H4 (cell line): ENCODE results near the gene HTR3B. TPM values are rescaled to one million over a fixed set of nuclear protein-coding genes. Genes with fewer than 3 reads are reported as not detected.
"Not testable (repeated sequence)": the region's sequence is repeated elsewhere in the genome, so short reads cannot be mapped to it uniquely, and the experiment has no call there.

Experiments used
- DNase-seq: peaks from one replicate; pipeline ENCODE4 v3.0.0-alpha.2; 2015; ENCODE audit warnings: low spot score
- total RNA-seq: library from RNA; depleted of rRNA; stranded (reverse); fragments of >200 nt; shearing (Covaris generic); gene quantifications from 2 replicates; pipeline ENCODE4 v1.2.3, GENCODE V29; 2014

Gene HTR3B
- total RNA-seq, 1 experiment from 2014 or later = not detected

GRCh38 chr11:113946162-113946561 is 41.6 kb downstream of the HTR3B start:
- DNase-seq = not testable (repeated sequence)

- DNase-seq = no peak
Observed at GRCh38 chr11:113947994-113948393, 43.4 kb downstream of the HTR3B start.

GRCh38 chr11:113949891-113950290 is 45.3 kb downstream of the HTR3B start:
- no peak for DNase-seq

DNA sequence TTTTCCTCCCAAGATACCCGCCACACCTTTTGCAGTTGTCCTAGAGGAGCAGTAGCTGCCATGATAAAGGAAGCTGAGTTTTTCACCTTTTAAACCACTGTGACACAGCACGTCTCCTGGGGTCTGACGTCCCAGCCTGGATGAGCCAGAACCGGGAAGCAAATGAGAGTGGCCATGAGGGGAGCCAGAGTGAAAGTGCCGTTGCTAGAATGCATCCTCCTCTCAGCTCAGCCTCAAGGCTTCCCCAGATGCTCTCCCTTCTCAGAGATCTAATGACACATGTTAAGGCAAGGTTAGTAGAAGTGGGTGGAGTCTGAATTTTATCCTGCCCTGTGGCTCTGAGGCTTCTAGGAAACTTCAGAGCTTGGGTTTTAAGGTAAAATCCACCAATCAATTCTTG is 46.9 kb downstream of the HTR3B start:
- no peak for DNase-seq

DNA sequence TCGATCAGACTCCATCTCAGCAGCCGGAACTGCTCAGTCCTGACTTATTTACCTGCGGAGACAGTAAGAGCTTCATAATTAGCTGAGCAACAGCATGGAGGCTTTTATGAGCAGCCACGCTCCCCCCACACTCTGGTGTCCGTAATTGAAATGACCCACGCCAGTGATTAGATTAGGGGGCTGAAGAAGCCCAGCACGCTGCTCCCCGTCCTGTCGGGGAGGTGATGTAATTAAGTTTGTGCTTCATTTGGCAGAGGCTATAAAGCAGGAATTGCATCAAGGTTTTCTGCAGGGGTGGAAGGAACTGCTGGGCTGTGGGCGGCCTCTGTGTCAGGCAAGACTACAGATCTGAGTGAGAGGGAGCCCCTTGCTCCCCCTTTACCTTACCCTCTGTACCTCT is 47.5 kb downstream of the HTR3B start:
- DNase-seq = no peak

DNA sequence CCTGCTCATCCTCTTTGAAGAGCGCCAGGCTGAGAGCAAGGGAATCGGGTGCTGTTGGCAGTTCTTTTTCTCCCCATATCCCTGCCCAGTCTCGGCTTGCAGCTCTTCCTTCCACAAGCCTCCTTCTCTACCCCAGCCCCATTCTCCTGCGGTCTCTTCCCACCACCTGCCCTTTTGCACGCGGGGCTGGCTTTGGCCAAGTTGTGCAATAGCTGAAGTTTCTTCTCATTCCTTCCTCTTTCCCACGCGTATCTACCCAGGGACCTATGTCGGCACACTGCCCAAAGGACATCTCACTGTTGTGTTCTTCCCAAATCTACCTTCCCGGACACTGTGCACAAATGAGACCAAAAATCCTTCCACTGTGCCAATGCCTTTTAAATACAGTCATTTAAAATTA is 48.0 kb downstream of the HTR3B start:
- no peak for DNase-seq

GRCh38 chr11:113954235-113954634 is 49.6 kb downstream of the HTR3B start:
- DNase-seq = no peak

- DNase-seq = no peak
Observed at GRCh38 chr11:113956986-113957385, 52.4 kb downstream of the HTR3B start.

GRCh38 chr11:113960702-113961330 is 56.2 kb downstream of the HTR3B start:
- DNase-seq = no peak

- DNase-seq = no peak
Observed at GRCh38 chr11:113967361-113967760, 62.8 kb downstream of the HTR3B start.

DNA sequence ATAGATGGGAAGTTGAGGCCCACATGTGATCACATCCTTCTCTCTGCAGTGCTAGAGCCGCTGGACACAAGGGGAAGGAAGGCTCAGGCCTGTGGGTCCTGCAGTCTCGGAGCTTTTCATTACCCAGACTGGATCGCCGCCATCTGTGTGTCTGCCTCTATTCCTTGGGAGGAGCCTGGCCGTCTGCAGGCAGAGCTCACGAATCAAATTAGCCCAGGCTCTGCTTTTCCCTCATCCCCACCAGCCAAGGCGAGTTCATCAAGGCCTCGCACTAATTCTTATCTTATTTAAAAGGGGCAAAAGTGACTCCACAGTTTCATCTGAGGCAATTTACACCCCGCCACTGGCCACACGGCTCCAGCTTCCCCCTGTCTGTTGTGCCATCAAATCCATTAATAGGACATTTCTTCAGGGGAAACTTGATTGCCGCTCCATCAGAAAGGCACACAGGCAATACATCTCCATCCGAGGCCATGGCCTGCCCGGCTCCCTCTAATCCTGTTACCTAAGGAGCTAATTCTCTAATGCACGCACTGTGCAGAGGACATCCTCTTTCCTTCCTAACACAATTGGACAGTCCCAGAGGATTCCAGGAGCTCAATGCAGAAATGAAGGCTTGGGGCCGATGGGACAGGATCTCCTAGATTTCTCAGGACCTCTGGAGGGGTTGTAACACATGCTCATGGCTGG is 67.1 kb downstream of the HTR3B start:
- DNase-seq = no peak

GRCh38 chr11:113974741-113975470 is 70.3 kb downstream of the HTR3B start, which contains the start of gene HTR3A:
TSS of gene HTR3A (plus strand) at chr11:113975108. CDS start at chr11:113975326, 218 bp downstream.
- DNase-seq = peak; percentile 91

GRCh38 chr11:113977071-113977490 is 72.5 kb downstream of the HTR3B start:
- no peak for DNase-seq

- no peak for DNase-seq
Observed at GRCh38 chr11:113977701-113978100, 73.1 kb downstream of the HTR3B start.

DNA sequence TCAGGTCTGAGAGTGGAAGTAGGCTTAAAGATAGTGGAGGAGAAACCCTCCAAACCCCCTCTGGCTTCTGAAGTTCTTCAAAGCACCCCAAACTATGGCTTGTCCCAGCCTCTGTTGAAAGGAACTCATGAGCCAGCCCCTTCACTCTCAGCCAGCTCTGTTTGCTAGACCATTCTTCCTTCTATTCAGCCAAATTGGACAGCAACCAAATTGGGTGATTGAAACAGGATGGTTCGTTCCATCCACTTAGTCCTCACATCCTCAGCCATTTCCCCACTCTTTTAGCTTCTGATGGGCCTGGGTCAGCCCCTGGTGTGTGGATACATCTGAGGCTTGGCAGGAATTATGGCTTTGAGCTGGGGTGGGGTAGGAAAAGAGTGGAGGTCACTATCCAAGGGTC is 74.8 kb downstream of the HTR3B start:
- no peak for DNase-seq

- no peak for DNase-seq
Observed at GRCh38 chr11:113980785-113981184, 76.2 kb downstream of the HTR3B start.

- DNase-seq = no peak
Observed at GRCh38 chr11:113982306-113982705, 77.7 kb downstream of the HTR3B start.

DNA sequence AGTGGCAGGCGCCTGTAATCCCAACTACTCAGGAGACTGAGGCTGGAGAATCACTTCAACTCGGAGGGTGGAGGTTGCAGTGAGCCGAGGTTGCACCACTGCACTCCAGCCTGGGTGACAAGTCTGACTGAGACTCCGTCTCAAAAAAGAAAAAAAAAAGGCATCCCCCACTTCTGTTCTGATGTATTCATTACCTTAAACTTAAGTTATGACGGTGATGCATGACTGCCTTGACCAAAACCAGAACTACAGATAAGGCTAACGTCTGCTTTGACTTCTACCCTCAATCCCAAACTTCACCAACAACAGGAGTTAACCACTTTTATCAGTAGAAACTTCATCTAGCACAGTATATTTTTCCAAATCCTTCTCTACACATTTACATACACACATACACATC is 80.2 kb downstream of the HTR3B start:
- DNase-seq = no peak

DNA sequence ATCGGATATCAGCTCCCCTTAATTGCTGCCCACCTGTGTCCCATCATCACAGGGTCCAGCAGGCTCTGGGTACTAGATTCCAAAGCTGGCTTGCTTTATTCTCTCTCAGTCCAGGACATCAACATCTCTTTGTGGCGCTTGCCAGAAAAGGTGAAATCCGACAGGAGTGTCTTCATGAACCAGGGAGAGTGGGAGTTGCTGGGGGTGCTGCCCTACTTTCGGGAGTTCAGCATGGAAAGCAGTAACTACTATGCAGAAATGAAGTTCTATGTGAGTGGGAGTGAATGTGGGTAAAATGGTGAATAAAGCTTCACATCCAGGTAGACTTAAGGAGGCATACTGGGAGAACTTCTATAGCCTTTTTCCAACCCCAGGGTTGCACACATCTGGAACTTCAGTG is 81.3 kb downstream of the HTR3B start:
- no peak for DNase-seq

- no peak for DNase-seq
Observed at GRCh38 chr11:113986351-113987140, 82.0 kb downstream of the HTR3B start.

DNA sequence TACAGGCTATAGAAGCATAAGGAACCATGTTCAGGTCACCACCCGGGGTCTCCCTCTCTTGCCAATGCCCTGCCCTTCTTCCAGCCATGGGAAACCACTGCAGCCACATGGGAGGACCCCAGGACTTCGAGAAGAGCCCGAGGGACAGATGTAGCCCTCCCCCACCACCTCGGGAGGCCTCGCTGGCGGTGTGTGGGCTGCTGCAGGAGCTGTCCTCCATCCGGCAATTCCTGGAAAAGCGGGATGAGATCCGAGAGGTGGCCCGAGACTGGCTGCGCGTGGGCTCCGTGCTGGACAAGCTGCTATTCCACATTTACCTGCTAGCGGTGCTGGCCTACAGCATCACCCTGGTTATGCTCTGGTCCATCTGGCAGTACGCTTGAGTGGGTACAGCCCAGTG is 84.8 kb downstream of the HTR3B start:
- no peak for DNase-seq

DNA sequence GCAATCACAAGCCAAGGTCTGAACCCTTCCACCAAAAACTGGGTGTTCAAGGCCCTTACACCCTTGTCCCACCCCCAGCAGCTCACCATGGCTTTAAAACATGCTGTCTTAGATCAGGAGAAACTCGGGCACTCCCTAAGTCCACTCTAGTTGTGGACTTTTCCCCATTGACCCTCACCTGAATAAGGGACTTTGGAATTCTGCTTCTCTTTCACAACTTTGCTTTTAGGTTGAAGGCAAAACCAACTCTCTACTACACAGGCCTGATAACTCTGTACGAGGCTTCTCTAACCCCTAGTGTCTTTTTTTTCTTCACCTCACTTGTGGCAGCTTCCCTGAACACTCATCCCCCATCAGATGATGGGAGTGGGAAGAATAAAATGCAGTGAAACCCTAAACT is 85.3 kb downstream of the HTR3B start:
- no peak for DNase-seq
